HG02678 (cell line): ENCODE measurements around the gene TMEM35B.
"Not testable (repeated sequence)": the region's sequence is repeated elsewhere in the genome, so short reads cannot be mapped to it uniquely, and the experiment has no call there.

ENCODE experiments used
- ATAC-seq: cut with Tn5 transposase; IDR thresholded peaks from one replicate; pipeline ENCODE4 v1.9.1; 2021; ENCODE audit warnings: mild to moderate bottlenecking, moderate library complexity; ENCODE audit not compliant: unreplicated experiment

TMEM35B gene

GRCh38 chr1:34976384-34977209, 8.6 kb downstream of the TMEM35B start:
- ATAC-seq: no peak

GRCh38 chr1:34975771-34976170, 9.4 kb downstream of the TMEM35B start:
- ATAC-seq: no peak

GRCh38 chr1:34975338-34975737, 9.8 kb downstream of the TMEM35B start:
- ATAC-seq: no peak

- no peak for ATAC-seq
These were observed 10.5 kb downstream of the TMEM35B start for GRCh38 chr1:34974626-34975025.

GRCh38 chr1:34973326-34973725, 11.8 kb downstream of the TMEM35B start:
- ATAC-seq: no peak

GRCh38 chr1:34970829-34971228, 14.3 kb downstream of the TMEM35B start:
- ATAC-seq: no peak

- ATAC-seq: no peak
These were observed 14.9 kb downstream of the TMEM35B start for GRCh38 chr1:34970220-34970735.

- not testable (repeated sequence) for ATAC-seq
These were observed 16.9 kb downstream of the TMEM35B start for GRCh38 chr1:34968297-34968696.

- ATAC-seq: not testable (repeated sequence)
These were observed 17.5 kb downstream of the TMEM35B start for GRCh38 chr1:34967672-34968071.

GRCh38 chr1:34965597-34965996, 19.6 kb downstream of the TMEM35B start:
- no peak for ATAC-seq

- ATAC-seq: no peak
These were observed 34.7 kb downstream of the TMEM35B start for GRCh38 chr1:34950428-34950827.

GRCh38 chr1:34948739-34949138, 36.4 kb downstream of the TMEM35B start:
- not testable (repeated sequence) for ATAC-seq

- not testable (repeated sequence) for ATAC-seq
These were observed 37.4 kb downstream of the TMEM35B start for GRCh38 chr1:34947641-34948314.

GRCh38 chr1:34946211-34946610, 38.9 kb downstream of the TMEM35B start:
- ATAC-seq: no peak

GRCh38 chr1:34941798-34942197, 43.3 kb downstream of the TMEM35B start:
- not testable (repeated sequence) for ATAC-seq
